Kidney epithelial cell (primary cell): ENCODE data around the gene KCNH1. TPM values are rescaled to one million over a fixed set of nuclear protein-coding genes. Genes with fewer than 3 reads are reported as not detected.

Source experiments
- DNase-seq: peaks from one replicate; pipeline ENCODE4 v3.0.0-alpha.2; 2010; ENCODE audit warnings: low read depth
- H3K27me3 ChIP-seq: 2 replicates; pipeline ENCODE4 v1.6.0; 2011; ENCODE audit warnings: low read length; ENCODE audit not compliant: control insufficient read depth, insufficient read depth
- H3K36me3 ChIP-seq: 2 replicates; pipeline ENCODE4 v1.5.1; 2011; ENCODE audit warnings: low read length; ENCODE audit not compliant: control insufficient read depth, insufficient read depth
- H3K4me3 ChIP-seq: 2 replicates; pipeline ENCODE4 v1.5.1; 2011; ENCODE audit warnings: low read depth, mild to moderate bottlenecking, control low read depth, low read length
- total RNA-seq: library from RNA; depleted of rRNA; stranded (reverse); fragments of >200 nt; gene quantifications from 2 replicates; pipeline ENCODE4 v1.2.3, GENCODE V29; 2015
- TF ChIP-seq, protein P1 (sequence below): IDR thresholded peaks from 2 replicates; pipeline ENCODE4 v1.5.1; 2011; ENCODE audit warnings: mild to moderate bottlenecking, moderate library complexity, low read length, control low read depth, inconsistent platforms; ENCODE audit not compliant: insufficient read depth, poor library complexity, severe bottlenecking

The KCNH1 gene
- total RNA-seq, 1 donor from 2014 or later: 14.3 TPM

DNA sequence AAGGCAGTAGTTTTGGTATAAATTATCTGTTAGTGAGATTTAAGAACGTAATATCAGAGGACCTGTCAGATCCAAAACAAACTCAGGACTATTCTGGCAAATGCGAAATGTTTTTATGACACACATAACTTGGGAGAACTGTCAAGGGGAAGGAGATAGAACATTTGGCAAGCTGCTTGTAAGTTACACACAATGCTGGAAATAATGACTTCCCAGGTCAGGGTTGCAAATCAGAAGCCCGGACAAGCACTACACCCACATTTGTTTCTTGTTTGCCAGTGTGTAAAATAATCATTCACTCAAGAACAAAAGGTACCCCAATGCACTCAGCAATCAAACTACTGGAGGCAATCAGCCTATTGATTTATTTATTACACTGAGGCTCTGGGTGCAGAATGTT lies 354.7 kb downstream of the KCNH1 start:
- TF ChIP-seq, protein P1, sequence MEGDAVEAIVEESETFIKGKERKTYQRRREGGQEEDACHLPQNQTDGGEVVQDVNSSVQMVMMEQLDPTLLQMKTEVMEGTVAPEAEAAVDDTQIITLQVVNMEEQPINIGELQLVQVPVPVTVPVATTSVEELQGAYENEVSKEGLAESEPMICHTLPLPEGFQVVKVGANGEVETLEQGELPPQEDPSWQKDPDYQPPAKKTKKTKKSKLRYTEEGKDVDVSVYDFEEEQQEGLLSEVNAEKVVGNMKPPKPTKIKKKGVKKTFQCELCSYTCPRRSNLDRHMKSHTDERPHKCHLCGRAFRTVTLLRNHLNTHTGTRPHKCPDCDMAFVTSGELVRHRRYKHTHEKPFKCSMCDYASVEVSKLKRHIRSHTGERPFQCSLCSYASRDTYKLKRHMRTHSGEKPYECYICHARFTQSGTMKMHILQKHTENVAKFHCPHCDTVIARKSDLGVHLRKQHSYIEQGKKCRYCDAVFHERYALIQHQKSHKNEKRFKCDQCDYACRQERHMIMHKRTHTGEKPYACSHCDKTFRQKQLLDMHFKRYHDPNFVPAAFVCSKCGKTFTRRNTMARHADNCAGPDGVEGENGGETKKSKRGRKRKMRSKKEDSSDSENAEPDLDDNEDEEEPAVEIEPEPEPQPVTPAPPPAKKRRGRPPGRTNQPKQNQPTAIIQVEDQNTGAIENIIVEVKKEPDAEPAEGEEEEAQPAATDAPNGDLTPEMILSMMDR: no peak
- no peaks in the 10 kb centered on the region for H3K27me3 ChIP-seq
- no peak for DNase-seq
- H3K4me3 ChIP-seq: no peak overlapping the region
- H3K36me3 ChIP-seq: no peaks in the 10 kb centered on the region

DNA sequence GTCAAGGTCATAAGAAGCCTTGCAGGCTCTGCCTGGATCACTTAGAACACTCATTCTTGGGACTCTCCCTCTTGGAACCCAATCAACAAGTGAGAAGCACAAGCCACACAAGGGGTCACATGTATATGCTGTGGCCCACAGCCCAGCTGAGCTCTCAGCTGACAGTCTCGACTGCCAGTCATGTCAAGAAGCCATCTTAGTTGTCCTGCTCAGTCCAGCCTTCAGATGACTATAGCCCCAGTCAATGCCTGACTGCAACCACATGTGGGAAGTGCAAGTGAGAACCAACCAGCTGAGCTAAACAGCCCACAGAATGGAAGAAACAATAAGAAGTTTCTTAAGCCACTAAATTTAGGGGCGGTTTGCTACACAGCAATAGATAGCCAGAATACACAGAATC lies 356.0 kb downstream of the KCNH1 start:
- H3K36me3 ChIP-seq: no peaks in the 10 kb centered on the region
- no peaks in the 10 kb centered on the region for H3K27me3 ChIP-seq
- TF ChIP-seq, protein P1: no peak
- DNase-seq: no peak
- no peak overlapping the region for H3K4me3 ChIP-seq

DNA sequence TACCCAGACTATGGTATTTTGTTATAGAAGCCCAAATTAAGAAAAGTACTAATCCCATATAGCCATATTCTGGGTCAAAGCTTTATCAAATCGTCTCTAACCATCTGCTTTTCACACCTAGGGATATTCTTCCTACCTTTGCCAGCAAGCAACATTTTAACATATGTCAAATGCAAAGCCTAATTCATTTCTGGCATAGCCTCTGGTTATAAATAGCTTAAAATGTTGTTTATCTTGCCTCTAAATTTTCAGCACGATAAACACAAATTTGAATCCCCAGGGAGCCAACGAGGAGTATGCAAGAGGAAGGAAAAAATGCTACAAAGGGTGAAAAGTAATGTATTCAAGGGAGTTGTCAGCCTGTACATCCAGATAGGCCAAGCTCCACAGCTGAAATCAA lies 357.2 kb downstream of the KCNH1 start:
- H3K36me3 ChIP-seq: no peaks in the 10 kb centered on the region
- H3K4me3 ChIP-seq: no peak overlapping the region
- no peak for DNase-seq
- H3K27me3 ChIP-seq: no peaks in the 10 kb centered on the region
- TF ChIP-seq, protein P1: no peak

DNA sequence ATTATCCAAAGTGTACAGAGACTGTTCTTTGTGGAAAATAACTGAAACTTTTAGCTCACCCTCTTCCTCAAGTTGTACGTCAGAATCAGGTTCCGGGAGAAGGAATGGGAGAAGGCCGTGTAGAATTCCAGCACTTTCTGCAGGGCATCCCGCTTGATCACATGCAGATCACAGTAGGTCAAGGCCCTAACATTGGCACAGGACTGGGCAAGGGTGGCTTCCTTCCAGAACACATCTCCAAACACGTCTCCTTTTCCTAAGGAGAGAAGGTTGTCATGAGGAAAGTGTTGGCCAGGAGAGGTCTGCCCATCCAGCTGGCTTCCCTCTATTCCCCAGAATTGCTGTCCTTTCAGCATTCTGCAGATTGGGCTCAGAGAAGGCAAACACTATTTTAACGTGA lies 358.7 kb downstream of the KCNH1 start:
- Histone ChIP-seq H3K36me3 (no peaks in the 10 kb centered on the region), H3K4me3 (no peak overlapping the region), H3K27me3 (no peaks in the 10 kb centered on the region)
- DNase-seq: no peak
- TF ChIP-seq, protein P1: no peak

DNA sequence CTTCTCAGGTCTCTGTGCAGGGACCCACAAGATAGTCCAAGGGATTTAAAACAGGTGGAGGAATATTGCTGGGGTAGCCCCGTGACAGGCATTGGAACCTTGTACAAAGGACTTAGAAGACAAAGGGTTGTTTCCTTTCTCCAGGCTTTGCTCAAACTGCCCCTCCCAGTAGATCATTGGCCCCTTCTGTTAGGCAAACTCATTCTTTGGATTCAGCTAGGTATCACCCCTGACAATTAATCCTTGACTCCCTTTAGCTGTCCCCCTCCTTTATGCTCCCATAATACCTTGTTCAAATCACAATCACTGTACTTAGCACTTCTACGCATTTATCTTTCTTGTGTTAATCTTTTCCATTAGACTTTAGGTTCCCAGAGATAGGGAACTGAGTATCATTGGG lies 360.5 kb downstream of the KCNH1 start:
- TF ChIP-seq, protein P1: no peak
- DNase-seq: no peak
- H3K27me3 ChIP-seq: no peaks in the 10 kb centered on the region
- H3K4me3 ChIP-seq: no peak overlapping the region
- H3K36me3 ChIP-seq: no peaks in the 10 kb centered on the region

DNA sequence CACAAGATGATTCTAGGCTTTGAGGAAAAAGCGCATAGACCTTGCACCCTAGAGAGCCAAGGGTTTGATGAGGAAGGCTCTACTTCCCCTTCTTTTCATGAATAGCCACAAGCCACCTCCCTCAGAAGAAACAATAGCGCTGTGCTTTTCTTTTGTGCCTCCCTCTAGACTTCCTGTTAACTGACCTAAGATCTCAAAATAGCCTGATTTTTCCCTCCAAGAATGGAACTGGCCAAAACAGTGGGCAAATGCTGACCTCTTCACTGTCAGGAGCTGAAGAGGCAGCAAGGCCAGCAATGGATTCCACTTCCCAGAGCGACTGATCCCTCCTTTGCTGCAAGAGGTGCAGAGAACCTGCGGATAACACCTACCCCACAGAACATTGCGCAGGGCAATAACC lies 362.8 kb downstream of the KCNH1 start:
- Histone ChIP-seq H3K36me3 (no peaks in the 10 kb centered on the region), H3K4me3 (no peak overlapping the region), H3K27me3 (no peaks in the 10 kb centered on the region)
- no peak for DNase-seq
- TF ChIP-seq, protein P1: no peak
